Cardiac fibroblast (primary cell): ENCODE results near the gene SPATA31D3.

ENCODE experiments used
- DNase-seq, 2 donors: peaks; one replicate each; pipeline versions ENCODE4 v3.0.0 to v3.0.0-alpha.2; 2010; ENCODE audit warnings: low read depth in 2 of 2
- H3K4me3 ChIP-seq, 2 donors: replicated peaks in 1 of 2; 1 replicate in 1 of 2; 2 replicates in 1 of 2; pipeline ENCODE4 v1.5.1; 2011; ENCODE audit warnings: low read depth in 2 of 2, low read length in 2 of 2, mild to moderate bottlenecking in 2 of 2, moderate library complexity in 1 of 2
- TF ChIP-seq, protein P1 (sequence below): IDR thresholded peaks from one replicate; pipeline ENCODE4 v1.5.1; 2011; ENCODE audit warnings: low read depth, mild to moderate bottlenecking, low read length, inconsistent platforms

Gene SPATA31D3

DNA sequence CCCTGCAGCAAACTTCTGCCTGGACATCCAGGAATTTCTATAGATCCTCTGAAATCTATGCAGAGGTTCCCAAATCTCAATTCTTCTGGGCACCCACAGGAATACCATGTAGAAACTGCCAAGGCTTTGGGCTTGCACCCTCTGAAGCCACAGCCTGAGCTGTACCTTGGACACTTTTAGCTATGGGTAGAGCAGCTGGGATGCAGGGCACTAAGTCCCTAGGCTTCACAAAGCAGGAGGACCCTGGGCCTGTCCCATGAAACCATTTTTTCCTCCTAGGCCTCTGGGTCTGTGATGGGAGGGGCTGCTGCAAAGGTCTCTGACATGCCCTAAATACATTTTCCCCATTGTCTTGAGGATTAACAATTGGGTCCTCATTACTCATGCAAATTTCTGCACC is 12.3 kb downstream of the SPATA31D3 start:
- H3K4me3 ChIP-seq, result no peak overlapping the region
- DNase-seq, result no peak
- TF ChIP-seq, protein P1, sequence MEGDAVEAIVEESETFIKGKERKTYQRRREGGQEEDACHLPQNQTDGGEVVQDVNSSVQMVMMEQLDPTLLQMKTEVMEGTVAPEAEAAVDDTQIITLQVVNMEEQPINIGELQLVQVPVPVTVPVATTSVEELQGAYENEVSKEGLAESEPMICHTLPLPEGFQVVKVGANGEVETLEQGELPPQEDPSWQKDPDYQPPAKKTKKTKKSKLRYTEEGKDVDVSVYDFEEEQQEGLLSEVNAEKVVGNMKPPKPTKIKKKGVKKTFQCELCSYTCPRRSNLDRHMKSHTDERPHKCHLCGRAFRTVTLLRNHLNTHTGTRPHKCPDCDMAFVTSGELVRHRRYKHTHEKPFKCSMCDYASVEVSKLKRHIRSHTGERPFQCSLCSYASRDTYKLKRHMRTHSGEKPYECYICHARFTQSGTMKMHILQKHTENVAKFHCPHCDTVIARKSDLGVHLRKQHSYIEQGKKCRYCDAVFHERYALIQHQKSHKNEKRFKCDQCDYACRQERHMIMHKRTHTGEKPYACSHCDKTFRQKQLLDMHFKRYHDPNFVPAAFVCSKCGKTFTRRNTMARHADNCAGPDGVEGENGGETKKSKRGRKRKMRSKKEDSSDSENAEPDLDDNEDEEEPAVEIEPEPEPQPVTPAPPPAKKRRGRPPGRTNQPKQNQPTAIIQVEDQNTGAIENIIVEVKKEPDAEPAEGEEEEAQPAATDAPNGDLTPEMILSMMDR, result no peak

DNA sequence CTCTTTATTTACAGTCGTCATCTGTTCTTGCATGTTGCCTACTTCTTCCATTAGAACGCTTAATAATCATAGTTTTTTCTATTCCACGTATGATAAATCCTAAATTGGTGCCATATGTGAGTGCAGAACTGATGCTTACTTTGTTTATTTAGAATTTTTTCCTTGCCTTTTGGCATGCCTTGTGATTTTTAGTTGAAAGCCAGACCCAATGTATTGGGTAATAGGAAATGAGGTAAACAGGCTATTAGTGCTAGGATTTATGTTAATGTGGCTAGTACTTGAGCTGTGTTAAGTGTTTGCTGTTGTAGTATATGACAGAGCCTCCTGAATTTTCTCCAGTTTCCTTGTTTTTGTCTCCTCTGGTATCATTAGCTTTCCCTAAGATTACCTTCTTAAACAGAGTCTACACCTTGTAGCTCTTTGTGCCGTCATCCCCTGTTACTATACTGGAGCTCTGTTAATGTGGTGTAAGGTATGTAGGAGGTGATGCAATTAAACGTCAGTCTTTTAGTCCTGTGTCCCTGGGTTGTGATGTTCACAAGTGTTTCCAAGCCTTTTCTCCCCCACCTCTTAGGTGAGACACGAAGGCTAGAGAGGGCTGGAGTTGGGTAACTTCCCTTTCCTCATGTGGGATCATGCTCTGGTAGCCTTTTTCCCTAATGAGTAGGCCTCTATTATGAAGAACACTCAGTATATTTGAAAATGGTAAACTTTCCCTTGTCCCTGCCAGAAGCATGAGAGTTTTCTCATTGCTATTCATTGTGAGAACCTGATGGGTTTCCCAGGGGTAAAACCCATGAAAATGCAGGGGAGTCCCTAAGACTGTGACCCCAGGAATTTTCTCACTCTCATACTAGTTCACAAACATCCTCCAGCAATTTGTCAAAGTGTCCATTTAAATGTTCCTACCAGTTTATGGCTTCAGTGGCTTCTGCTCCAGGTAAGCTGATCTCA is 21.2 kb downstream of the SPATA31D3 start:
- H3K4me3 ChIP-seq, result no peak overlapping the region
- peak; percentile 6 to 19 for DNase-seq
- TF ChIP-seq, protein P1, result no peak

DNA sequence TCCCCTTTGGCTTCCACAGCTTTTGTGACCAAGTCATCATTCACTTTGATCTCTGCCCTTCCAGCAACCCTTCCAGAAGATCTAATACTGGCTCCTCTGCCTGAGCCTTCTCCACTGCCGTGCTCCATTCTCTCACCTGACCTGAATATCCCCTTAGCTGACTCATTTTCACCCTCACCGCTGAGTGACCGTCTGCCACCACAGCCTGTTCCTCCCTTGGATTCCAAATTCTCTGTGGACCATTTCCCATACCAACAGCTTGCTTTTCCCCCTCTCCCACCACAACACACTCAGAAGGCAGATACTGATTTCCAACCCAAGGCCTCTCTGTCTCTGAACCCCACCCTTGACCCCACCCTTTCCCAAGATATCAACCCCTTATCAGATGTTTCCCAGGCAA is 24.7 kb downstream of the SPATA31D3 start:
- H3K4me3 ChIP-seq, result no peak overlapping the region
- TF ChIP-seq, protein P1, result no peak
- DNase-seq, result no peak

DNA sequence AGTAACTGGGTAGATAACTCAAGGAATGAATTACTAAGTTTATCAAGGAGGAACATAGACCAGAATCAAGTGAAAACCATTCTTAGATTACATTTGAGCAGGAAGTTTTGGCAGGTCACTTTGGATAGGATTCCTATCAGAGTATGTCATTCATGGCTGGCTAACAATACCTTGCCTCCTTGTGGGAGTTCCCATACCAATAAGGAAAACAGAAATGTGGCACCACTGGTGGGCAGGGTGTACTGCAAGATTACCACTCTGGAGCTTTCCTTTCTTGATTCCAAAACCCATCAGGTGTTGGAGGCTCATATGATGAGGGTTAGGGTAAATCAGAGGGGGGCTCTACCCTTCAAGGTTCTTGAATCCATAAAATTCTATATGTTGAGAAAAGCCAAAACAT is 26.7 kb downstream of the SPATA31D3 start:
- TF ChIP-seq, protein P1, result no peak
- no peak overlapping the region for H3K4me3 ChIP-seq
- peak in 1 of 2 donors; percentile 9 for DNase-seq

DNA sequence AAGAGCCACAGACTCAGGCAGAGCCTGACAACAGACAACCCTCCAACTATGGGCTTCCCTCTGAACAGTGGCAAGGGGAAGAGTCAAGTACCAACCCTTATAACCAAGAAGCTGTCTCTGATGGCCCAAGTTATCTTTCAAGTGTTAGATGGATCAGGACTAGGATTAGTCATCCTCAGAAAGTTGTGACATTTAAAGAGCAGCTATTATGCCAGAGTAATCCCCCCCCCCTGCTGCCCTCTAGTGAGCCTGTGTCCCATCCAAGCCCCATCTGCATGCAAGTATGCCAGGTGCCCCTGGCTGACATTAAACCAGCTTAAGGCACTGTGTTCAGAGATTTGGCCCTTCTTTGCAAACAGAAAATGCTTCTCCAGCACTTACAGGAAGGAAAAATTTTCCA is 28.4 kb downstream of the SPATA31D3 start:
- DNase-seq, result no peak
- no peak overlapping the region for H3K4me3 ChIP-seq
- TF ChIP-seq, protein P1, result no peak

DNA sequence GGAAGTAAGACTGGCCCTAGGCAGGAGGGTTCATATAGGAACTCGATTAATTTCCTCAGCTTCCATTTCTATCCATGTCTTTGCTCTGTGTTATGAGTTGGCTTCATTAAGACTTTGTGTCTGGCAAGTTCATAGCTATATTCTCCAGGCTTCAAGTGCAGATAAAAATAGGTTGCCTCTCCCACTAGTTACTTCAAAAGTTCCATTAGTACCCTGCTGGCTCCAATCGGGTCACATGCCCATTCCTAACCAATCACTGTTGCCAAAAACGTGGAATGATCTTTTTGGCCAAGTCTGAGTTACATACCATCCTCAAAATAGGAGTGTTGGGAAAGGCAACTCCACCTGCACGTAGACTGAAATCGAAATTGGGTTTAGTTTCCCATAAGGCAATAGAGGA is 31.5 kb downstream of the SPATA31D3 start:
- TF ChIP-seq, protein P1, result no peak
- no peak overlapping the region for H3K4me3 ChIP-seq
- DNase-seq, result no peak
